ENCODE data around the gene CFAP107. TPM values are rescaled to one million over a fixed set of nuclear protein-coding genes. Genes with fewer than 3 reads are reported as not detected.

CFAP107 gene
- total and polyA plus RNA-seq, 2 of the 13 experiments (the other 11 are each of a cell fraction or from before 2014, with no cell fraction given), result not detected

GRCh38 chr1:12709696-12710095 lies 36.3 kb upstream of the CFAP107 start:
- intact Hi-C loops (cut with micrococcal nuclease; ENCODE audit: unreplicated experiment), result no loop called here
- Histone ChIP-seq H3K79me2 (ENCODE audit: insufficient read depth, low read length) (no peaks in the 10 kb centered on the region), H3K9ac (ENCODE audit: insufficient read depth, low read depth, low read length) (no peak overlapping the region), H3K4me2 (ENCODE audit: low read depth, low read length) (no peak overlapping the region), H3K9me3 (ENCODE audit: low read length) (no peaks in the 10 kb centered on the region), H4K20me1 (ENCODE audit: insufficient read depth, low read length) (no peaks in the 10 kb centered on the region), H3K4me1 (ENCODE audit: insufficient read depth, low read length) (no peaks in the 10 kb centered on the region), H3K27ac (ENCODE audit: extremely low read length, insufficient read depth, low read length) (no peak overlapping the region), H3K27me3 (ENCODE audit: control insufficient read depth in 1 of 2, insufficient read depth in 2 of 2, low read length in 2 of 2) (peaks cover 1 to 10% of the 10 kb centered on the region in 2 experiments; a peak in 2 of 5 replicates), H2AFZ (ENCODE audit: low read length) (no peak overlapping the region), H3K36me3 (replicated peaks in 1 of 2; ENCODE audit: control insufficient read depth in 1 of 2, insufficient read depth in 2 of 2, low read length in 2 of 2) (no peaks in the 10 kb centered on the region), H3K4me3 (replicated peaks in 1 of 3; ENCODE audit: insufficient read depth in 1 of 3, low read depth in 2 of 3, low read length in 3 of 3) (no peak overlapping the region)
- in situ Hi-C loops (cut with HindIII; ENCODE audit: extremely low pct_ligation_motif_present, low pct_unique_long_range_greater_than_20kb), result no loop called here
- no peak for FAIRE-seq
- TF ChIP-seq SETDB1 (CRISPR knock-in tag; IDR thresholded peaks at IDR 0.05; ENCODE audit: borderline replicate concordance), result no peak
- no peak for TF ChIP-seq CENPBD1 (CRISPR knock-in tag; IDR thresholded peaks at IDR 0.05; ENCODE audit: borderline replicate concordance, low read depth)
- no peak for TF ChIP-seq PREB (CRISPR knock-in tag; IDR thresholded peaks at IDR 0.05)
- no peak for TF ChIP-seq PHF5A (CRISPR knock-in tag; IDR thresholded peaks at IDR 0.05; ENCODE audit: low read depth, unreplicated experiment)
- no peak for TF ChIP-seq GMEB1 (CRISPR knock-in tag; IDR thresholded peaks at IDR 0.05; ENCODE audit: borderline replicate concordance)
- TF ChIP-seq LCORL (IDR thresholded peaks at IDR 0.05), result no peak
- TF ChIP-seq LCORL (CRISPR knock-in tag; IDR thresholded peaks at IDR 0.05), result no peak
- TF ChIP-seq ZBTB46 (CRISPR knock-in tag; IDR thresholded peaks at IDR 0.05; ENCODE audit: borderline replicate concordance), result no peak
- TF ChIP-seq ZNF775 (CRISPR knock-in tag; IDR thresholded peaks at IDR 0.05; ENCODE audit: borderline replicate concordance), result no peak
- no TSS peak for BruUV-seq (replicated peaks)
- ChIA-PET CTCF (ENCODE audit: low intra/inter-chr PET ratio, low total read pairs) (no interaction called here), POLR2A (no interaction called here)
- 0% methylated on average over 3 of the region's 3 CpGs for WGBS (ENCODE audit: low lambda C conversion rate)
- no peak for ATAC-seq
- DNase-seq (ENCODE audit: low spot score), result no peak
